PC-3 (cell line): ENCODE measurements around the gene PROSER3.

Experiments used
- CTCF ChIP-seq: fragments of 300-600 bp; sonication (generic); conservative IDR thresholded peaks from 2 replicates; pipeline ENCODE4 v1.5.1; 2017; ENCODE audit warnings: antibody characterized with exemption, low read depth, mild to moderate bottlenecking, low read length
- EZH2 ChIP-seq: fragments of 300-600 bp; sonication (generic); IDR thresholded peaks from one replicate; pipeline ENCODE4 v1.6.1; 2017; ENCODE audit warnings: antibody characterized with exemption, mild to moderate bottlenecking, low read length; ENCODE audit not compliant: unreplicated experiment
- EZH2phosphoT487 ChIP-seq: fragments of 300-600 bp; sonication (generic); IDR thresholded peaks from 2 replicates; pipeline ENCODE4 v1.6.1; 2018; ENCODE audit warnings: mild to moderate bottlenecking, antibody characterized with exemption, low read length, borderline replicate concordance

GRCh38 chr19:35740108-35740422 lies 17.9 kb upstream of the PROSER3 start:
- no peak for TF ChIP-seq EZH2
- no peak for TF ChIP-seq CTCF
- no peak for TF ChIP-seq EZH2phosphoT487
